Sigmoid colon (tissue), 7 donors: Measurements from ENCODE around the gene TJP3. TPM values are rescaled to one million over a fixed set of nuclear protein-coding genes. Genes with fewer than 3 reads are reported as not detected.

ENCODE experiments used
- DNase-seq: peaks from one replicate; pipeline ENCODE4 v3.0.0-alpha.2; 2019
- H3K27ac ChIP-seq, 4 donors: fragments of 200-600 bp; sonication (generic); one replicate each; pipeline ENCODE4 v1.5.1; 2016 to 2019; ENCODE audit warnings: mild to moderate bottlenecking in 1 of 4
- H3K27me3 ChIP-seq, 3 donors: fragments of 200-600 bp; sonication (generic); one replicate each; pipeline ENCODE4 v1.5.1; 2019; ENCODE audit warnings: mild to moderate bottlenecking in 1 of 3
- H3K36me3 ChIP-seq, 4 donors: fragments of 200-600 bp; sonication (generic); one replicate each; pipeline ENCODE4 v1.5.1; 2016 to 2019
- H3K4me1 ChIP-seq, 4 donors: fragments of 200-600 bp; sonication (generic); one replicate each; pipeline ENCODE4 v1.5.1; 2017 to 2019
- H3K4me3 ChIP-seq, 4 donors: fragments of 200-600 bp; sonication (generic); one replicate each; pipeline ENCODE4 v1.5.1; 2017 to 2019; ENCODE audit warnings: mild to moderate bottlenecking in 2 of 4, moderate library complexity in 1 of 4
- H3K9me3 ChIP-seq, 4 donors: fragments of 200-600 bp in 3 of 4; sonication (generic) in 3 of 4; one replicate each; pipeline versions ENCODE4 v1.5.1 to v1.6.1; 2013 to 2019
- CTCF ChIP-seq, 4 experiments: fragments of 450-650 bp in 3 of 4; fragments of 200-600 bp in 1 of 4; IDR thresholded peaks; one replicate each; pipeline ENCODE4 v1.5.1; 2016 to 2019; ENCODE audit warnings: antibody characterized with exemption in 4 of 4, mild to moderate bottlenecking in 3 of 4, moderate library complexity in 2 of 4
- EP300 ChIP-seq, 4 donors: sonication (generic); formaldehyde crosslinking; IDR thresholded peaks; one replicate each; pipeline ENCODE4 v1.6.1; 2017; ENCODE audit warnings: antibody characterized with exemption in 4 of 4
- POLR2A ChIP-seq, 2 donors: fragments of 450-650 bp; IDR thresholded peaks; one replicate each; pipeline ENCODE4 v1.6.1; 2016; ENCODE audit warnings: antibody characterized with exemption in 2 of 2, mild to moderate bottlenecking in 2 of 2, moderate library complexity in 2 of 2
- POLR2AphosphoS5 ChIP-seq, 4 donors: sonication (generic); formaldehyde crosslinking; IDR thresholded peaks; one replicate each; pipeline ENCODE4 v1.6.1; 2017; ENCODE audit warnings: antibody characterized with exemption in 4 of 4
- WGBS, 2 donors: extraction: QIAGEN DNeasy Blood & Tissue Kit; methylation state at CpG; one replicate each; pipeline ENCODE4 v1.1.7; 2013; 5-methylcytosine and 5-hydroxymethylcytosine counted together
- intact Hi-C: fragments of 100-400 bp; cut with DNase I; formaldehyde crosslinking; loops from one replicate; pipeline ENCODE4 v1.15.1; 2023
- polyA plus RNA-seq, 3 donors: library from polyadenylated mRNA; stranded (reverse); fragments of 200-250 nt; gene quantifications; one replicate each; pipeline ENCODE4 v1.2.3, GENCODE V29; 2013
- total RNA-seq, 4 donors: library from RNA; depleted of rRNA; stranded (reverse); fragments of >200 nt; gene quantifications; one replicate each; pipeline ENCODE4 v1.1.0, GENCODE V29; 2016
- donor health status: healthy with polysubstance abuse.
- donor health status: Bipolar disorder and iron deficiency.
- donor health status: healthy.

TJP3 gene
- total and polyA plus RNA-seq, 7 donors = 0.33 to 245 (median 80.2) TPM; not detected in 1

GRCh38 chr19:3679581-3679980 lies 28.6 kb upstream of the TJP3 start:
- Histone ChIP-seq H3K4me1 (peaks cover 2 to 51% (median 45%) of the 10 kb centered on the region in 4 donors), H3K4me3 (no peak overlapping the region), H3K9me3 (peaks cover 0 to 2% (median 0%) of the 10 kb centered on the region in 4 donors), H3K27me3 (no peaks in the 10 kb centered on the region), H3K36me3 (peaks cover 0 to 13% (median 11%) of the 10 kb centered on the region in 4 donors), H3K27ac (peak overlapping the region in 2 of 4 donors; percentile 23 to 26)
- no peak for DNase-seq
- TF ChIP-seq POLR2AphosphoS5 (IDR thresholded peaks at IDR 0.05) (no peak), CTCF (IDR thresholded peaks at IDR 0.05) (no peak), EP300 (IDR thresholded peaks at IDR 0.05) (no peak), POLR2A (IDR thresholded peaks at IDR 0.05) (no peak)
- intact Hi-C loops = no loop called here
- 95 to 96% methylated on average over 13 of the region's 13 CpGs for WGBS, 2 donors

- WGBS, 2 donors = 96 to 97% methylated on average over 12 of the region's 12 CpGs
- TF ChIP-seq POLR2AphosphoS5 (IDR thresholded peaks at IDR 0.05) (no peak), EP300 (IDR thresholded peaks at IDR 0.05) (no peak), CTCF (IDR thresholded peaks at IDR 0.05) (no peak), POLR2A (IDR thresholded peaks at IDR 0.05) (no peak)
- no peak for DNase-seq
- intact Hi-C loops = no loop called here
- H3K27ac ChIP-seq = peak overlapping the region in 2 of 4 donors; percentile 85 to 97
- no peaks in the 10 kb centered on the region for H3K27me3 ChIP-seq
- H3K4me3 ChIP-seq = no peak overlapping the region
- H3K9me3 ChIP-seq = peaks cover 0 to 2% (median 0%) of the 10 kb centered on the region in 4 donors
- H3K4me1 ChIP-seq = peaks cover 2 to 44% (median 35%) of the 10 kb centered on the region in 4 donors
- H3K36me3 ChIP-seq = peaks cover 0 to 15% (median 12%) of the 10 kb centered on the region in 4 donors
Measured at GRCh38 chr19:3680939-3681338, 27.2 kb upstream of the TJP3 start.

GRCh38 chr19:3682286-3682685 lies 25.9 kb upstream of the TJP3 start:
- H3K4me1 ChIP-seq = peaks cover 2 to 50% (median 44%) of the 10 kb centered on the region in 4 donors
- peaks cover 0 to 15% (median 12%) of the 10 kb centered on the region in 4 donors for H3K36me3 ChIP-seq
- no peak for TF ChIP-seq POLR2A (IDR thresholded peaks at IDR 0.05)
- TF ChIP-seq EP300 (IDR thresholded peaks at IDR 0.05) = no peak
- TF ChIP-seq POLR2AphosphoS5 (IDR thresholded peaks at IDR 0.05) = no peak
- no peak for TF ChIP-seq CTCF (IDR thresholded peaks at IDR 0.05)
- H3K27ac ChIP-seq = peak overlapping the region; percentile 32 to 97 (median 78)
- intact Hi-C loops = no loop called here
- 92 to 98% methylated on average over 10 of the region's 10 CpGs for WGBS, 2 donors
- H3K27me3 ChIP-seq = no peaks in the 10 kb centered on the region
- peaks cover 0 to 2% (median 0%) of the 10 kb centered on the region in 4 donors for H3K9me3 ChIP-seq
- H3K4me3 ChIP-seq = no peak overlapping the region
- DNase-seq = no peak

GRCh38 chr19:3682741-3683404 lies 25.3 kb upstream of the TJP3 start:
- no peak for DNase-seq
- intact Hi-C loops = no loop called here
- H3K27me3 ChIP-seq = no peaks in the 10 kb centered on the region
- TF ChIP-seq POLR2A (IDR thresholded peaks at IDR 0.05) (no peak), POLR2AphosphoS5 (IDR thresholded peaks at IDR 0.05) (peak in 1 of 4 donors; percentile 15)
- WGBS, 2 donors = 85 to 86% methylated on average over 17 of the region's 17 CpGs
- H3K4me1 ChIP-seq = peaks cover 2 to 56% (median 50%) of the 10 kb centered on the region in 4 donors
- H3K4me3 ChIP-seq = no peak overlapping the region
- peak overlapping the region; percentile 34 to 97 (median 78) for H3K27ac ChIP-seq
- H3K9me3 ChIP-seq = peaks cover 0 to 2% (median 0%) of the 10 kb centered on the region in 4 donors
- H3K36me3 ChIP-seq = peaks cover 0 to 15% (median 12%) of the 10 kb centered on the region in 4 donors

GRCh38 chr19:3683405-3684053 lies 24.7 kb upstream of the TJP3 start:
- TF ChIP-seq POLR2A (IDR thresholded peaks at IDR 0.05) = no peak
- TF ChIP-seq EP300 (IDR thresholded peaks at IDR 0.05) = peak in 2 of 4 donors; percentile 59 to 77
- TF ChIP-seq POLR2AphosphoS5 (IDR thresholded peaks at IDR 0.05) = peak in 3 of 4 donors; percentile 20 to 71 (median 48)
- Histone ChIP-seq H3K27me3 (no peaks in the 10 kb centered on the region), H3K4me3 (no peak overlapping the region), H3K9me3 (peaks cover 0 to 2% (median 0%) of the 10 kb centered on the region in 4 donors), H3K36me3 (peaks cover 0 to 15% (median 12%) of the 10 kb centered on the region in 4 donors), H3K27ac (peak overlapping the region; percentile 34 to 97 (median 78)), H3K4me1 (peaks cover 2 to 62% (median 56%) of the 10 kb centered on the region in 4 donors)
- DNase-seq = no peak
- WGBS, 2 donors = 69 to 90% methylated on average over 26 of the region's 26 CpGs
- intact Hi-C loops = no loop called here
